GM18508 (cell line): ENCODE results near the gene FGF18.
"Not testable (repeated sequence)": the region's sequence is repeated elsewhere in the genome, so short reads cannot be mapped to it uniquely, and the experiment has no call there.

Experiments
- ATAC-seq: cut with Tn5 transposase; IDR thresholded peaks from one replicate; pipeline ENCODE4 v1.9.1; 2021; ENCODE audit warnings: moderate number of reproducible peaks; ENCODE audit not compliant: insufficient read depth, unreplicated experiment

Gene FGF18

GRCh38 chr5:171398660-171399059 lies 20.8 kb upstream of the FGF18 start:
- ATAC-seq: not testable (repeated sequence)

- no peak for ATAC-seq
These were observed 19.3 kb upstream of the FGF18 start for GRCh38 chr5:171400169-171400568.

GRCh38 chr5:171401167-171401947 lies 18.1 kb upstream of the FGF18 start:
- ATAC-seq: no peak

- not testable (repeated sequence) for ATAC-seq
These were observed 16.7 kb upstream of the FGF18 start for GRCh38 chr5:171402751-171403150.

- no peak for ATAC-seq
These were observed 13.8 kb upstream of the FGF18 start for GRCh38 chr5:171405615-171406014.

GRCh38 chr5:171407234-171407633 lies 12.2 kb upstream of the FGF18 start:
- no peak for ATAC-seq

- ATAC-seq: no peak
These were observed 10.0 kb upstream of the FGF18 start for GRCh38 chr5:171409164-171410136.

GRCh38 chr5:171410181-171410580 lies 9.3 kb upstream of the FGF18 start:
- no peak for ATAC-seq

- no peak for ATAC-seq
These were observed 7.3 kb upstream of the FGF18 start for GRCh38 chr5:171412186-171412585.

- no peak for ATAC-seq
These were observed 6.1 kb upstream of the FGF18 start for GRCh38 chr5:171413153-171413910.

- ATAC-seq: not testable (repeated sequence)
These were observed 5.5 kb upstream of the FGF18 start for GRCh38 chr5:171413993-171414392.

GRCh38 chr5:171415115-171415730 lies 4.2 kb upstream of the FGF18 start:
- ATAC-seq: no peak

GRCh38 chr5:171416160-171417049 lies 3.0 kb upstream of the FGF18 start:
- no peak for ATAC-seq

- ATAC-seq: no peak
These were observed 998 bp upstream of the FGF18 start for GRCh38 chr5:171418316-171418981.

GRCh38 chr5:171419688-171420430 lies 412 bp downstream of the FGF18 start:
- no peak for ATAC-seq

GRCh38 chr5:171420431-171421241 lies 1.2 kb downstream of the FGF18 start:
- no peak for ATAC-seq
